Endothelial cell of umbilical vein (primary cell): ENCODE results near the gene SLC35E3. TPM values are rescaled to one million over a fixed set of nuclear protein-coding genes. Genes with fewer than 3 reads are reported as not detected.

Experiments used
- BruUV-seq: library from RNA; stranded (reverse); fragments of 400-500 nt; replicated peaks from 2 replicates; lab custom pipeline; 2021; lab: Mats Ljungman, UMichigan
- CTCF ChIA-PET: fragments of 300-600, 350-600 bp; sonication (Branson Sonifier 250); formaldehyde crosslinking; loops from one replicate; lab custom pipeline; 2021; ENCODE audit warnings: antibody characterized with exemption, inconsistent platforms; lab: Charles Lee
- POLR2A ChIA-PET: fragments of 300-600, 350-600 bp; sonication (Branson Sonifier 250); formaldehyde crosslinking; loops from one replicate; lab custom pipeline; 2021; ENCODE audit warnings: antibody characterized with exemption, inconsistent platforms; lab: Charles Lee
- DNase-seq: peaks from one replicate; pipeline ENCODE4 v3.0.0-alpha.2; 2011; ENCODE audit warnings: low read depth, low spot score
- FAIRE-seq: peaks from 2 replicates; lab custom pipeline; 2011; peaks lifted over from hg19 to GRCh38; lab: Jason Lieb, UNC
- H2AFZ ChIP-seq: 2 replicates; pipeline ENCODE4 v1.6.0; 2012; ENCODE audit warnings: low read depth, low read length, control low read depth, inconsistent platforms
- H3K27ac ChIP-seq: 2 replicates; pipeline ENCODE4 v1.5.1; 2011; ENCODE audit warnings: low read depth, mild to moderate bottlenecking, control low read depth, low read length, moderate library complexity; ENCODE audit not compliant: insufficient read depth
- H3K27me3 ChIP-seq, 2 experiments: 2 replicates each; pipeline versions ENCODE4 v1.6.0 to v1.6.1; 2011; ENCODE audit warnings: low read length in 2 of 2, mixed read lengths in 1 of 2; ENCODE audit not compliant: control insufficient read depth in 2 of 2, insufficient read depth in 2 of 2
- H3K36me3 ChIP-seq, 2 experiments: 2 replicates in 1 of 2; 3 replicates in 1 of 2; pipeline ENCODE4 v1.5.1; 2011; ENCODE audit warnings: low read length in 2 of 2, mild to moderate bottlenecking in 1 of 2, moderate library complexity in 1 of 2; ENCODE audit not compliant: control insufficient read depth in 2 of 2, insufficient read depth in 2 of 2; ENCODE audit errors: extremely low read depth in 1 of 2
- H3K4me1 ChIP-seq: 3 replicates; pipeline ENCODE4 v1.5.1; 2011; ENCODE audit warnings: mild to moderate bottlenecking, low read length; ENCODE audit not compliant: control insufficient read depth, insufficient read depth; ENCODE audit errors: extremely low read depth
- H3K4me2 ChIP-seq: 2 replicates; pipeline ENCODE4 v1.6.1; 2011; ENCODE audit warnings: low read length, control low read depth, mixed read lengths; ENCODE audit not compliant: insufficient read depth
- H3K4me3 ChIP-seq, 3 experiments: fragments of 200-600 bp in 1 of 3; sonication (generic), shearing (Covaris generic) in 1 of 3; replicated peaks in 1 of 3; 2 replicates each; pipeline ENCODE4 v1.5.1; 2011 to 2016; ENCODE audit warnings: control low read depth in 3 of 3, low read length in 3 of 3, mild to moderate bottlenecking in 2 of 3, inconsistent platforms in 1 of 3, low read depth in 1 of 3, moderate library complexity in 1 of 3; ENCODE audit not compliant: insufficient read depth in 1 of 3
- H3K79me2 ChIP-seq: 2 replicates; pipeline ENCODE4 v1.6.0; 2012; ENCODE audit warnings: low read length, inconsistent platforms; ENCODE audit not compliant: control insufficient read depth, insufficient read depth
- H3K9ac ChIP-seq: replicated peaks from 2 replicates; pipeline ENCODE3; 2011; ENCODE audit warnings: low read length, control low read depth; ENCODE audit not compliant: insufficient read depth; ENCODE audit errors: extremely low read depth
- H3K9me1 ChIP-seq: replicated peaks from 3 replicates; pipeline ENCODE4 v1.6.0; 2011; ENCODE audit warnings: mild to moderate bottlenecking, low read length; ENCODE audit not compliant: control insufficient read depth, insufficient read depth; ENCODE audit errors: extremely low read depth
- H3K9me3 ChIP-seq: replicated peaks from 2 replicates; pipeline ENCODE4 v1.5.1; 2012; ENCODE audit warnings: low read length, inconsistent platforms; ENCODE audit not compliant: control insufficient read depth, insufficient read depth
- H4K20me1 ChIP-seq: replicated peaks from 2 replicates; pipeline ENCODE3; 2011; ENCODE audit warnings: mild to moderate bottlenecking, low read length; ENCODE audit not compliant: control insufficient read depth, insufficient read depth; ENCODE audit errors: extremely low read depth
- CTCF ChIP-seq, 2 donors: IDR thresholded peaks; 1 replicate in 1 of 2; 2 replicates in 1 of 2; pipeline ENCODE4 v1.5.1; 2011; ENCODE audit warnings: low read length in 2 of 2, mild to moderate bottlenecking in 2 of 2, moderate library complexity in 2 of 2, control low read depth in 1 of 2, inconsistent platforms in 1 of 2, low read depth in 1 of 2; ENCODE audit not compliant: insufficient read depth in 1 of 2; ENCODE audit errors: extremely low read depth in 1 of 2
- EZH2 ChIP-seq: IDR thresholded peaks from 2 replicates; pipeline ENCODE4 v1.6.1; 2012; ENCODE audit warnings: borderline replicate concordance, low read depth, mild to moderate bottlenecking, moderate library complexity, low read length, inconsistent platforms; ENCODE audit not compliant: severe bottlenecking
- FOS ChIP-seq: IDR thresholded peaks from 2 replicates; pipeline ENCODE4 v1.6.1; 2011; ENCODE audit warnings: mild to moderate bottlenecking, low read length, moderate library complexity, borderline replicate concordance; ENCODE audit not compliant: insufficient read depth
- GATA2 ChIP-seq: IDR thresholded peaks from 2 replicates; pipeline ENCODE4 v1.7.0; 2011; ENCODE audit warnings: low read depth, mild to moderate bottlenecking, moderate library complexity, mixed read lengths, low read length; ENCODE audit not compliant: insufficient read length, insufficient read depth
- JUN ChIP-seq: IDR thresholded peaks from 2 replicates; pipeline ENCODE4 v1.6.1; 2011; ENCODE audit warnings: borderline replicate concordance, low read depth; ENCODE audit not compliant: insufficient read length, insufficient read depth
- MYC ChIP-seq: IDR thresholded peaks from one replicate; pipeline ENCODE4 v1.6.1; 2011; ENCODE audit warnings: mild to moderate bottlenecking, low read depth, low read length
- POLR2A ChIP-seq: IDR thresholded peaks from 2 replicates; pipeline ENCODE4 v1.6.1; 2012; ENCODE audit warnings: low read depth, mild to moderate bottlenecking, control low read depth, low read length
- POLR2AphosphoS5 ChIP-seq: IDR thresholded peaks from 2 replicates; pipeline ENCODE4 v1.6.1; 2012; ENCODE audit warnings: low read depth, mild to moderate bottlenecking, control low read depth, low read length, moderate library complexity; ENCODE audit not compliant: insufficient read depth
- dilution Hi-C: fragments of 300-500 bp; cut with MboI; formaldehyde crosslinking; loops from one replicate; pipeline ENCODE4 v1.15.0; 2019; ENCODE audit warnings: low sequenced_read_pairs; ENCODE audit not compliant: extremely low pct_ligation_motif_present
- intact Hi-C: fragments of 100-400 bp; cut with micrococcal nuclease; formaldehyde crosslinking; loops from one replicate; pipeline ENCODE4 v1.10.0; 2022
- polyA plus RNA-seq, 4 experiments: library from polyadenylated mRNA; depleted of rRNA in 3 of 4; stranded (reverse) in 3 of 4; unstranded in 1 of 4; fragments of >200 nt; gene quantifications; 2 replicates each; pipeline versions ENCODE4 v1.2.1 to v1.2.3, GENCODE V29; 2011 to 2012; ENCODE audit warnings: missing spikeins in 1 of 4
- total RNA-seq: library from RNA; stranded (reverse); gene quantifications from 2 replicates; pipeline ENCODE4 v1.2.3, GENCODE V29; 2021
- TF ChIP-seq, protein P1 (sequence below): IDR thresholded peaks from 2 replicates; pipeline ENCODE4 v1.6.1; 2011; ENCODE audit not compliant: insufficient read depth, insufficient read length

SLC35E3 gene
- total and polyA plus RNA-seq, 2 donors (not counting 3 experiments of a cell fraction or from before 2014, with no cell fraction given): 8.1 to 13.8 TPM

- no peak overlapping the region for H3K4me3 ChIP-seq
- H3K36me3 ChIP-seq: peaks cover 13 to 52% of the 10 kb centered on the region in 2 experiments
- TF ChIP-seq MYC: no peak
- no TSS peak for BruUV-seq
- H3K9me3 ChIP-seq: no peaks in the 10 kb centered on the region
- ChIA-PET CTCF (interaction anchor here (1.2 kb wide), 1 partner anchor 15 kb away, joined by 3 read pairs; no protein-coding TSS in a partner anchor), POLR2A (no interaction called here)
- H2AFZ ChIP-seq: no peak overlapping the region
- no peaks in the 10 kb centered on the region for H3K9me1 ChIP-seq
- DNase-seq (no peak), FAIRE-seq (no peak)
- dilution Hi-C loops: no loop called here
- intact Hi-C loops: loop anchor here (2.0 kb wide), 1 partner anchor 15 kb away; the partner anchor contains the start of gene MDM2
- peaks cover 10% of the 10 kb centered on the region for H3K4me1 ChIP-seq
- H3K27ac ChIP-seq: no peak overlapping the region
- peaks cover 7% of the 10 kb centered on the region for H4K20me1 ChIP-seq
- peaks cover 47% of the 10 kb centered on the region for H3K79me2 ChIP-seq
- H3K9ac ChIP-seq: no peak overlapping the region
- H3K27me3 ChIP-seq: no peaks in the 10 kb centered on the region
- peak overlapping the region; percentile 8 for H3K4me2 ChIP-seq
These were observed 77.7 kb downstream of the SLC35E3 start for GRCh38 chr12:68823696-68824095.

GRCh38 chr12:68824131-68824530, 78.2 kb downstream of the SLC35E3 start:
- CTCF ChIA-PET: interaction anchor here (1.2 kb wide), 1 partner anchor 15 kb away, joined by 3 read pairs; no protein-coding TSS in a partner anchor
- BruUV-seq: no TSS peak
- peaks cover 15 to 56% of the 10 kb centered on the region in 2 experiments for H3K36me3 ChIP-seq
- POLR2A ChIA-PET: no interaction called here
- H3K9me3 ChIP-seq: no peaks in the 10 kb centered on the region
- H3K9ac ChIP-seq: no peak overlapping the region
- H4K20me1 ChIP-seq: peaks cover 7% of the 10 kb centered on the region
- intact Hi-C loops (no loop called here), dilution Hi-C loops (no loop called here)
- peaks cover 10% of the 10 kb centered on the region for H3K4me1 ChIP-seq
- H2AFZ ChIP-seq: no peak overlapping the region
- no peak for FAIRE-seq
- no peak overlapping the region for H3K27ac ChIP-seq
- H3K9me1 ChIP-seq: no peaks in the 10 kb centered on the region
- no peak overlapping the region for H3K4me3 ChIP-seq
- peaks cover 46% of the 10 kb centered on the region for H3K79me2 ChIP-seq
- DNase-seq: no peak
- H3K4me2 ChIP-seq: no peak overlapping the region
- no peak for TF ChIP-seq EZH2
- no peak for TF ChIP-seq FOS
- no peak for TF ChIP-seq JUN
- no peak for TF ChIP-seq MYC
- no peak for TF ChIP-seq CTCF (IDR thresholded peaks at IDR 0.05; ENCODE audit: extremely low read depth in 1 of 2, insufficient read depth in 1 of 2, low read depth in 1 of 2, low read length in 2 of 2)
- no peak for TF ChIP-seq GATA2
- TF ChIP-seq, protein P1, sequence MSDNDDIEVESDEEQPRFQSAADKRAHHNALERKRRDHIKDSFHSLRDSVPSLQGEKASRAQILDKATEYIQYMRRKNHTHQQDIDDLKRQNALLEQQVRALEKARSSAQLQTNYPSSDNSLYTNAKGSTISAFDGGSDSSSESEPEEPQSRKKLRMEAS: no peak
- no peak for TF ChIP-seq POLR2AphosphoS5
- no peak for TF ChIP-seq POLR2A
- H3K27me3 ChIP-seq: no peaks in the 10 kb centered on the region
